Gastroesophageal sphincter (tissue), 4 donors: Measurements from ENCODE around the gene RFX4. TPM values are rescaled to one million over a fixed set of nuclear protein-coding genes. Genes with fewer than 3 reads are reported as not detected.

Experiments
- ATAC-seq: fragments of 150-250 bp; one replicate; pipeline ENCODE4 v1.9.1; 2016; ENCODE audit warnings: mild to moderate bottlenecking, moderate library complexity
- H3K27ac ChIP-seq, 4 donors: fragments of 200-600 bp; sonication (generic) in 3 of 4; 1 replicate in 3 of 4; 2 replicates in 1 of 4; pipeline ENCODE4 v1.5.1; 2016 to 2019
- H3K27me3 ChIP-seq: fragments of 200-600 bp; sonication (generic); one replicate; pipeline ENCODE4 v1.5.1; 2019
- H3K36me3 ChIP-seq, 2 donors: fragments of 200-600 bp; sonication (generic); one replicate each; pipeline ENCODE4 v1.5.1; 2019; ENCODE audit warnings: control low read depth in 1 of 2
- H3K4me1 ChIP-seq, 3 donors: fragments of 200-600 bp; sonication (generic); 1 replicate in 2 of 3; 2 replicates in 1 of 3; pipeline ENCODE4 v1.5.1; 2016 to 2019; ENCODE audit warnings: control low read depth in 2 of 3
- H3K4me3 ChIP-seq, 2 donors: fragments of 200-600 bp; sonication (generic); one replicate each; pipeline ENCODE4 v1.5.1; 2019; ENCODE audit warnings: mild to moderate bottlenecking in 1 of 2, moderate library complexity in 1 of 2
- H3K9me3 ChIP-seq, 3 donors: fragments of 200-600 bp; sonication (generic); one replicate each; pipeline ENCODE4 v1.5.1; 2017 to 2019; ENCODE audit warnings: control low read depth in 2 of 3
- CTCF ChIP-seq, 4 experiments: fragments of 200-600 bp in 2 of 4; fragments of 450-650 bp in 2 of 4; sonication (generic) in 1 of 4; IDR thresholded peaks; one replicate each; pipeline ENCODE4 v1.5.1; 2017 to 2019; ENCODE audit warnings: antibody characterized with exemption in 4 of 4, mild to moderate bottlenecking in 2 of 4, moderate library complexity in 2 of 4
- EP300 ChIP-seq: sonication (generic); formaldehyde crosslinking; IDR thresholded peaks from one replicate; pipeline ENCODE4 v1.6.1; 2017; ENCODE audit warnings: antibody characterized with exemption, mild to moderate bottlenecking
- POLR2A ChIP-seq, 2 donors: fragments of 450-650 bp; IDR thresholded peaks; one replicate each; pipeline ENCODE4 v1.6.1; 2017; ENCODE audit warnings: antibody characterized with exemption in 2 of 2, mild to moderate bottlenecking in 2 of 2, moderate library complexity in 1 of 2
- POLR2AphosphoS5 ChIP-seq: sonication (generic); formaldehyde crosslinking; IDR thresholded peaks from one replicate; pipeline ENCODE4 v1.6.1; 2017; ENCODE audit warnings: antibody characterized with exemption
- WGBS, 2 donors: methylation state at CpG; one replicate each; pipeline ENCODE4 v1.1.5; 2018; ENCODE audit warnings: low coverage in 1 of 2; 5-methylcytosine and 5-hydroxymethylcytosine counted together
- total RNA-seq, 4 donors: library from RNA; depleted of rRNA; stranded (reverse); fragments of >200 nt; gene quantifications; one replicate each; pipeline ENCODE4 v1.1.0, GENCODE V29; 2016

Gene RFX4
- total RNA-seq, 4 donors from 2014 or later = not detected

DNA sequence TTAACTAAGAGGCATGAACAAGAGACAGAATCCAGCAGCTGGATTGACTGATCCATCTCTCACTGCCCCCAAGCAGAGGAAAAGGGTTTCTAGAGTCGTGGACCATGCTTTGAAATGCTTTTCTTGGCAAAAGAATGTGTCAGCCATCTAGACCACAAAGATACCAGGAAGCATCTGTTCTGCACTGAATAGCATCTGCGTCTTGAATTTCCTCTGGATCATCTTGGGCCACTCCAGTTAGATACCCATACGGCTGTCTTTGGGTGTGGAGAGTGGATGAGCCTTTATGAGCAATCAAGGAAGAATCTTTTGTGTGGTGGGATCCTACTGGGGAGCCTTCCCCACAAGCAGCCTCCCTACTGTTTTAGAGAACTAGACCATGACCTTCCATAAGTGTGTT is 16.0 kb upstream of the RFX4 start:
- Histone ChIP-seq H3K27ac (no peak overlapping the region), H3K27me3 (peaks cover 52% of the 10 kb centered on the region), H3K4me3 (no peak overlapping the region), H3K36me3 (no peaks in the 10 kb centered on the region), H3K9me3 (peaks cover 0 to 25% (median 0%) of the 10 kb centered on the region in 3 donors), H3K4me1 (no peaks in the 10 kb centered on the region)
- TF ChIP-seq POLR2A (IDR thresholded peaks at IDR 0.05) = no peak
- TF ChIP-seq EP300 = no peak
- TF ChIP-seq CTCF (IDR thresholded peaks at IDR 0.05) = no peak
- TF ChIP-seq POLR2AphosphoS5 = no peak
- ATAC-seq = no peak
- 38% methylated on average over 2 of the region's 3 CpGs; no CpG with 5 or more reads in 1 of the 2 donors for WGBS, 2 donors

DNA sequence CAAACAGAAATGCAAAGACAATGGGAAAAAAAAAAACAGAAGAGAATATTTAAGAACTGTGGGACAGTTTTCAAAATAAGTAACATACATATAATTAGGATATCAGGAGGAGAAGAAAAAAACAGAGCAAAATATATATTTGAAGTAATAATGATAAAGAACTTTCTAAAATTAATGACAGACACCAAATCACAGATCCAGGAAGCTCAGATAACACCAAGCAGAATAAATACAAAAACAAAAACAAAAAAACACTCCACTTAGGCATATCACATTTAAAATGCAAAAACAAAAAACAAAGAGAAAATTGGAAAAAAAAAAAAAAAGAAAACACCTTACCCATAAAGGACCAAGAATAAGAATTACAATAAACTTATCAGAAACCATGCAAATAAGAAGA is 9.6 kb upstream of the RFX4 start:
- no peak overlapping the region for H3K27ac ChIP-seq
- H3K27me3 ChIP-seq = peaks cover 28% of the 10 kb centered on the region
- ATAC-seq = no peak
- TF ChIP-seq EP300 = no peak
- no peak for TF ChIP-seq CTCF (IDR thresholded peaks at IDR 0.05)
- no peak for TF ChIP-seq POLR2AphosphoS5
- TF ChIP-seq POLR2A (IDR thresholded peaks at IDR 0.05) = no peak
- H3K4me3 ChIP-seq = no peak overlapping the region
- no peaks in the 10 kb centered on the region for H3K4me1 ChIP-seq
- peaks cover 0 to 18% (median 0%) of the 10 kb centered on the region in 3 donors for H3K9me3 ChIP-seq
- no peaks in the 10 kb centered on the region for H3K36me3 ChIP-seq

GRCh38 chr12:106576848-106577247 is 6.0 kb upstream of the RFX4 start:
- Histone ChIP-seq H3K4me1 (peaks cover 0 to 16% (median 14%) of the 10 kb centered on the region in 3 donors), H3K27me3 (peaks cover 54% of the 10 kb centered on the region), H3K9me3 (no peaks in the 10 kb centered on the region), H3K27ac (no peak overlapping the region), H3K36me3 (no peaks in the 10 kb centered on the region), H3K4me3 (no peak overlapping the region)
- TF ChIP-seq POLR2AphosphoS5 = no peak
- no peak for TF ChIP-seq EP300
- TF ChIP-seq CTCF (IDR thresholded peaks at IDR 0.05) = no peak
- TF ChIP-seq POLR2A (IDR thresholded peaks at IDR 0.05) = no peak
- 93 to 97% methylated on average over 2 of the region's 2 CpGs for WGBS, 2 donors
- no peak for ATAC-seq

DNA sequence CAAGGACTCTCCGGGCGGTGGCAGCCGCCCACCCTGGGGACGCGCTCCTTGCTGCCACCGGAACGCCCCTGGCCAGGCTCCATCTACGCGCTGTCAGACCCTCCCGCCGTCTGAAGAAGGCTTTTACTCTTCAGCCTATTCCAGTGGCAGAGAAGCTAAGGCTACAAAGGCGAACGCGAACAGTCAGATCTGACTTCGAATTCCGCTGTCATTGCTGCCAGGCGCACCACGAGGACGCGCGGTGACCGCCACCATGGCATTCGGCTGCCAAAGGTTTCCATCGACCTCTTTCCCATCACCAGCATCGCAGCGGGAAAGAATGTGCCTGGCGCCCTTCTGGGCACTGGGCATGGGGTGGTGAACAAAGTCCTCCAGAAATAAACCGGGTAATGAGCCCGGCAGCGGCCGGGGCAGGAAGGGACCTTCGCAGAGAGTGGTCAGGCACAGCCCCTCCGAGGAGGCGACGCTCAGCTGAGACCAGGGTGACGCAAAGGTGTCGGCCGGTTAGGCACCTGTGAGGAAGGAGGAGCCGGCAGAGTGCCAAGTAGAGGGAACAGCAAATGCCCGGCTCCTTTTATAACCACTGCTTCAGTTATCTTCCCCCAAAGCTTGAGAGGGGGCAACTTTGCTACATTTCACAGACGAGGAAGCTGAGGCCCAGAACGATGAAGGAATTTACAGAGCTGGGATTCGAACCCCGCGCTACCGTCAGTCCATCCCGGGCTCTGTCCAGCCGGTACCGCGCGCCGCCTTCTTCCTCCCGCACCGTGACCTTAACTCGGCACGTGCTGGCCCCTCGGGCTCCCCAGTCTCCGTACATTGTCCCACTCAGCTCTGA is 1.9 kb upstream of the RFX4 start:
- no peak for ATAC-seq
- Histone ChIP-seq H3K36me3 (no peaks in the 10 kb centered on the region), H3K4me1 (peaks cover 0 to 56% (median 35%) of the 10 kb centered on the region in 3 donors), H3K27me3 (peaks cover 88% of the 10 kb centered on the region), H3K4me3 (peak overlapping the region in 1 of 2 donors; percentile 46), H3K27ac (no peak overlapping the region), H3K9me3 (no peaks in the 10 kb centered on the region)
- no peak for TF ChIP-seq CTCF (IDR thresholded peaks at IDR 0.05)
- no peak for TF ChIP-seq EP300
- no peak for TF ChIP-seq POLR2A (IDR thresholded peaks at IDR 0.05)
- no peak for TF ChIP-seq POLR2AphosphoS5
- WGBS, 2 donors = no CpG with 5 or more reads among the region's 58 CpGs
